Measurements from ENCODE around the gene MED20. TPM values are rescaled to one million over a fixed set of nuclear protein-coding genes. Genes with fewer than 3 reads are reported as not detected.
A peak's percentile ranks its signal among the peaks of the same experiment; 100 is the strongest.

Gene MED20
- total and polyA plus RNA-seq, 4 donors: 6.1 to 16.1 (median 9.6) TPM

GRCh38 chr6:41896281-41896680 lies 24.7 kb downstream of the MED20 start:
- no peak for DNase-seq
- no peaks in the 10 kb centered on the region for H3K27me3 ChIP-seq (ENCODE audit: control insufficient read depth in 1 of 2, insufficient read depth in 2 of 2, low read length in 1 of 2)
- WGBS, 2 donors: 66 to 68% methylated on average over 3 of the region's 3 CpGs
- no peak overlapping the region for H3K27ac ChIP-seq (ENCODE audit: low read depth in 1 of 2, low read length in 2 of 2)
- H3K9me3 ChIP-seq (ENCODE audit: control insufficient read depth, low read length): no peaks in the 10 kb centered on the region
- intact Hi-C loops (cut with DNase I): loop anchor here in 1 of 2 donors (10.0 kb wide), 1 partner anchor 111 kb away; the partner anchor contains the start of genes PRICKLE4 and TOMM6
- no peak for ATAC-seq (ENCODE audit: low FRiP score)
- peaks cover 0 to 2% of the 10 kb centered on the region in 2 donors for H3K4me1 ChIP-seq (ENCODE audit: control insufficient read depth in 1 of 2, insufficient read depth in 2 of 2, low read length in 2 of 2)
- no peak overlapping the region for H3K4me3 ChIP-seq (ENCODE audit: low read length in 2 of 2)
- no peaks in the 10 kb centered on the region for H3K36me3 ChIP-seq (ENCODE audit: control insufficient read depth in 1 of 2, insufficient read depth in 2 of 2, low read length in 1 of 2)

DNA sequence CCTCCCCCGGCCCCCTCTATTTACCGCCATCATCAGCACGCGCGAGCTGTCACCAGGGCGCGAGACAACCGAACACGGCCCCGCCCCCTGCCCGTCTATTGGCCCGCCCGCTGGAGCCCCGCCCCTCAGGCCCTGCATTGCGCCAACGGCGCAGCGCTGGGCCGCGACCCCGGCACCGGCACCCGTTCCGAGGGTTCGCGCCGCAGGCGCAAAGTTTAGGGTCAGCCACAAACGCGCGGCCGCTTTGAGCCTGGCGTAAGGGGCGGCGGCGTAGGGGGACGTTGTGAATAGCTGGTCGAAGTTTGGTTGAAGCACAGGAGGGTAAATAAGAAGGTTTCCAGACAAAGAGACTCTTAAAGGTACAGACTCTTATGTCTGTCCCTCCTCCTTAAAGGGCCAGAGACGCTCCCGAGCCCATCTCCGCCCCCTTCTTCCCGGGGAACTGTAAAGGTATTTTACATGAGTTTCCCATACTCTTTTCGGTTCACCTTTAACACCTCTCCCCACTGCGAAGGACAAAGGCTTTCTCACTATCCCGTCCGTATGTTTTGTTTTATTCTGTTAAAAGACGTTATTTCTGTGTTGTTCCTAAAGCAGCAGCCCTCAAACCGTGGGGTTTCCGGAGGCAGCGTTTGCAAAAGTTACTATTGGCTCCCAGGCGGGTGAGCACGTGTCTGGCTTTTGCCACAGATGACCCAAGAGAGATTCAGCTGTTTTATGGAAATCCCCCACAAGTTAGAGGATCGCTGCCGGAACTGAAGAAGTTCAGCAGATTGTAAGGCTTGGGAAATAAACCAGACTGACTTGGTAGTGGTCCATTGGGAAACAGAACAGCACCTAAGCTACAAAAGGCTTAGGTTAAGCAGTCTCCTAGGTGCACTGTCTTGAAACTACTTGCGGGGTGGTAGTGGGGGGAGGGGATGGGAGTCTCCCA lies 25.4 kb downstream of the MED20 start, which contains the start of gene USP49:
Gene USP49 (minus strand): TSS at position 76 of the 934 bp plus-strand sequence. CDS start 88,392 bp downstream, outside the sequence.
- DNase-seq (peak; percentile 91 to 97), ATAC-seq (ENCODE audit: low FRiP score) (peak; percentile 98)
- Histone ChIP-seq H3K9me3 (ENCODE audit: control insufficient read depth, low read length) (no peaks in the 10 kb centered on the region), H3K4me1 (ENCODE audit: control insufficient read depth in 1 of 2, insufficient read depth in 2 of 2, low read length in 2 of 2) (peaks cover 0 to 2% of the 10 kb centered on the region in 2 donors), H3K27me3 (ENCODE audit: control insufficient read depth in 1 of 2, insufficient read depth in 2 of 2, low read length in 1 of 2) (no peaks in the 10 kb centered on the region), H3K36me3 (ENCODE audit: control insufficient read depth in 1 of 2, insufficient read depth in 2 of 2, low read length in 1 of 2) (no peaks in the 10 kb centered on the region), H3K27ac (ENCODE audit: low read depth in 1 of 2, low read length in 2 of 2) (peak within 1 kb of the TSS in 1 of 2 donors; percentile 41), H3K4me3 (ENCODE audit: low read length in 2 of 2) (peak within 1 kb of the TSS; percentile 82 to 99)
- 1% methylated on average over 54 to 55 of the region's 55 CpGs for WGBS, 2 donors
- intact Hi-C loops (cut with DNase I): loop anchor here (1.0 to 10.0 kb wide), 2 partner anchors 111 to 155 kb away; partner anchors contain the start of genes PRICKLE4 (in 1 of the 2), TAF8 (in 1 of the 2) and TOMM6 (in 1 of the 2)

- DNase-seq (peak in 1 of 2 donors; percentile 39), ATAC-seq (ENCODE audit: low FRiP score) (peak; percentile 72)
- no peaks in the 10 kb centered on the region for H3K27me3 ChIP-seq (ENCODE audit: control insufficient read depth in 1 of 2, insufficient read depth in 2 of 2, low read length in 1 of 2)
- H3K27ac ChIP-seq (ENCODE audit: low read depth in 1 of 2, low read length in 2 of 2): no peak overlapping the region
- peaks cover 0 to 2% of the 10 kb centered on the region in 2 donors for H3K4me1 ChIP-seq (ENCODE audit: control insufficient read depth in 1 of 2, insufficient read depth in 2 of 2, low read length in 2 of 2)
- no peaks in the 10 kb centered on the region for H3K36me3 ChIP-seq (ENCODE audit: control insufficient read depth in 1 of 2, insufficient read depth in 2 of 2, low read length in 1 of 2)
- WGBS, 2 donors: 1 to 2% methylated on average over 46 to 56 of the region's 56 CpGs
- H3K9me3 ChIP-seq (ENCODE audit: control insufficient read depth, low read length): no peaks in the 10 kb centered on the region
- peak overlapping the region; percentile 82 to 99 for H3K4me3 ChIP-seq (ENCODE audit: low read length in 2 of 2)
- intact Hi-C loops (cut with DNase I): loop anchor here (1.0 to 10.0 kb wide), 2 partner anchors 110 to 156 kb away; partner anchors contain the start of genes PRICKLE4 (in 1 of the 2), TAF8 (in 1 of the 2) and TOMM6 (in 1 of the 2)
These were observed 26.3 kb downstream of the MED20 start for GRCh38 chr6:41894366-41895299.

DNA sequence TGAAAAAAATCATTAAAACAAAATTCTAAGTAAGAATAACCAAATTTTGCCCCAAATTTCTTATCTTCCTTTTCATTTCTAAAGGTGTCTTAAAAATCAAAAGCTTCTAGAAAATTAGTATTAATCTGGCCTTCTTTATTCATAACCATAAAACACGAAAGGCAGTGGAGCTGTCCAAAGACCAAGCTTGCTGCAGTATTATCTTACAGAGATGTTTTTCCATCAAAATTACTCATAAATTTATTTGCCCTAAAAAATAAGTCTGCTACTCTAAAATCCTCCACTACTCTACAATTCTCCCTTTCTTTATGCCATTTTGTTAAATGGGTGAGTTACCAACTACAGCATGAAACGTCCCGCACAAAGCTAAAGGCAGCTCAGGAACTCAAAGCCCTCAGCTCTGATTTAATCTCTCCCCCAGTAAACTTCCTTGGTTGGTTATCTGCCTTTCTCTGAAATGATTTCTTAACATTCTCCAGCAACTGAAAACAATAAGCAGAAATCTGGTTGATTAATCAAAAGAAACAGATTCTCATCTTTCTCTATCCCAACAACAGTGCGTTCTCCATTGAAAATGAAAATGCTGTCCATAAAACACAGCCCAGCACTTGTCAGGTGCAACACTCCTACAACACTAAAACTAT lies 27.9 kb downstream of the MED20 start:
- no peak for DNase-seq
- WGBS, 2 donors: 63 to 74% methylated on average over 4 of the region's 4 CpGs
- ATAC-seq (ENCODE audit: low FRiP score): no peak
- Histone ChIP-seq H3K27me3 (ENCODE audit: control insufficient read depth in 1 of 2, insufficient read depth in 2 of 2, low read length in 1 of 2) (no peaks in the 10 kb centered on the region), H3K36me3 (ENCODE audit: control insufficient read depth in 1 of 2, insufficient read depth in 2 of 2, low read length in 1 of 2) (no peaks in the 10 kb centered on the region), H3K27ac (ENCODE audit: low read depth in 1 of 2, low read length in 2 of 2) (no peak overlapping the region), H3K4me3 (ENCODE audit: low read length in 2 of 2) (no peak overlapping the region), H3K4me1 (ENCODE audit: control insufficient read depth in 1 of 2, insufficient read depth in 2 of 2, low read length in 2 of 2) (peaks cover 0 to 2% of the 10 kb centered on the region in 2 donors), H3K9me3 (ENCODE audit: control insufficient read depth, low read length) (no peaks in the 10 kb centered on the region)
- intact Hi-C loops (cut with DNase I): loop anchor here in 1 of 2 donors (10.0 kb wide), 1 partner anchor 108 kb away; the partner anchor contains the start of genes PRICKLE4 and TOMM6

DNA sequence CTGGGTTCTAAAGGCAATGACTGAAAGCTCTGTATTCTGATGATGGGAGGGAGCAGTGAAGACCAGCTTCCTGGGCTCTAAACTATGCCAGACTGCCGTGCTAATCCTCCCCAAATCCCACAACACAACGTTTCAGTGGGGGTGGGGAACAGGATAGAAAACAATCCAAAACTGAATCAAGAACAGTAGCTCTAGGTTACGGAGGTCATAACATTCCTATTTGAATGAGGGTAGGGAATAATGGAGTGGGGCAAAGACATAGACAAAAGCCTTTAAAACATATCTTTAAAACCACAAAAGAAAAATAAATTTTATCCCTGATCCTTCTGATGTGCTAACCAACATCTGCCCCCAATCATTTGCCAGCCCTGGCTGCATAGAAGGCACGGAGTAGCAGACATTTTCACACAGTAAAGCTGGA lies 33.6 kb downstream of the MED20 start:
- Histone ChIP-seq H3K9me3 (ENCODE audit: control insufficient read depth, low read length) (no peaks in the 10 kb centered on the region), H3K27me3 (ENCODE audit: control insufficient read depth in 1 of 2, insufficient read depth in 2 of 2, low read length in 1 of 2) (no peaks in the 10 kb centered on the region), H3K36me3 (ENCODE audit: control insufficient read depth in 1 of 2, insufficient read depth in 2 of 2, low read length in 1 of 2) (peaks cover 0 to 1% of the 10 kb centered on the region in 2 donors), H3K4me1 (ENCODE audit: control insufficient read depth in 1 of 2, insufficient read depth in 2 of 2, low read length in 2 of 2) (no peaks in the 10 kb centered on the region), H3K4me3 (ENCODE audit: low read length in 2 of 2) (no peak overlapping the region), H3K27ac (ENCODE audit: low read depth in 1 of 2, low read length in 2 of 2) (no peak overlapping the region)
- intact Hi-C loops (cut with DNase I): no loop called here
- ATAC-seq (ENCODE audit: low FRiP score): no peak
- 54 to 63% methylated on average over 4 of the region's 4 CpGs for WGBS, 2 donors
- no peak for DNase-seq

DNA sequence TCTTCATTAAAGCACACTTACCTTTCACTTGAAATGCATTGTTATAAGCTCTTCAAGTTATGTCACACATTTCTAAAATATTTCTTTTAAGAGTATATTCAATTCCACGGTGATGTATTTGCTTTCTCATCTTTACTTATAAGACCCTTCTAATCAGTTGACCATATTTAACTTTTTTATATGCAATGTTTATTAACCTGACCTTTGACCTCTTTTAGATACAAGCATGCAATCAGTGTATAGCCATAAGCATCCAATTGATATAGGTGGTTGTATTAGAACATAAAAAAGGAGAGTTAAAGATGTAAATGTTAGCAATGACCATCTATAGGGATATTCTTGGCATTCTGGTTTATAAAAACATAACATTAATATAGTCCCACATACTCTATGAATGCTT lies 35.0 kb downstream of the MED20 start:
- peaks cover 0 to 1% of the 10 kb centered on the region in 2 donors for H3K36me3 ChIP-seq (ENCODE audit: control insufficient read depth in 1 of 2, insufficient read depth in 2 of 2, low read length in 1 of 2)
- H3K4me3 ChIP-seq (ENCODE audit: low read length in 2 of 2): no peak overlapping the region
- intact Hi-C loops (cut with DNase I): no loop called here
- H3K27me3 ChIP-seq (ENCODE audit: control insufficient read depth in 1 of 2, insufficient read depth in 2 of 2, low read length in 1 of 2): no peaks in the 10 kb centered on the region
- no peak overlapping the region for H3K27ac ChIP-seq (ENCODE audit: low read depth in 1 of 2, low read length in 2 of 2)
- no peaks in the 10 kb centered on the region for H3K4me1 ChIP-seq (ENCODE audit: control insufficient read depth in 1 of 2, insufficient read depth in 2 of 2, low read length in 2 of 2)
- DNase-seq (no peak), ATAC-seq (ENCODE audit: low FRiP score) (no peak)
- 88 to 96% methylated on average over 1 of the region's 1 CpG for WGBS, 2 donors
- no peaks in the 10 kb centered on the region for H3K9me3 ChIP-seq (ENCODE audit: control insufficient read depth, low read length)

GRCh38 chr6:41884957-41885356 lies 36.0 kb downstream of the MED20 start:
- H3K27ac ChIP-seq (ENCODE audit: low read depth in 1 of 2, low read length in 2 of 2): no peak overlapping the region
- DNase-seq (no peak), ATAC-seq (ENCODE audit: low FRiP score) (no peak)
- H3K4me1 ChIP-seq (ENCODE audit: control insufficient read depth in 1 of 2, insufficient read depth in 2 of 2, low read length in 2 of 2): no peaks in the 10 kb centered on the region
- peaks cover 0 to 1% of the 10 kb centered on the region in 2 donors for H3K36me3 ChIP-seq (ENCODE audit: control insufficient read depth in 1 of 2, insufficient read depth in 2 of 2, low read length in 1 of 2)
- no peaks in the 10 kb centered on the region for H3K27me3 ChIP-seq (ENCODE audit: control insufficient read depth in 1 of 2, insufficient read depth in 2 of 2, low read length in 1 of 2)
- intact Hi-C loops (cut with DNase I): no loop called here
- no peaks in the 10 kb centered on the region for H3K9me3 ChIP-seq (ENCODE audit: control insufficient read depth, low read length)
- H3K4me3 ChIP-seq (ENCODE audit: low read length in 2 of 2): no peak overlapping the region
- WGBS, 2 donors: 81 to 85% methylated on average over 5 of the region's 5 CpGs

- ATAC-seq (ENCODE audit: low FRiP score): no peak
- H3K36me3 ChIP-seq (ENCODE audit: control insufficient read depth in 1 of 2, insufficient read depth in 2 of 2, low read length in 1 of 2): peaks cover 0 to 1% of the 10 kb centered on the region in 2 donors
- no peaks in the 10 kb centered on the region for H3K9me3 ChIP-seq (ENCODE audit: control insufficient read depth, low read length)
- DNase-seq: no peak
- WGBS, 2 donors: 89 to 91% methylated on average over 1 of the region's 1 CpG
- intact Hi-C loops (cut with DNase I): no loop called here
- no peak overlapping the region for H3K4me3 ChIP-seq (ENCODE audit: low read length in 2 of 2)
- H3K27ac ChIP-seq (ENCODE audit: low read depth in 1 of 2, low read length in 2 of 2): no peak overlapping the region
- H3K27me3 ChIP-seq (ENCODE audit: control insufficient read depth in 1 of 2, insufficient read depth in 2 of 2, low read length in 1 of 2): no peaks in the 10 kb centered on the region
- no peaks in the 10 kb centered on the region for H3K4me1 ChIP-seq (ENCODE audit: control insufficient read depth in 1 of 2, insufficient read depth in 2 of 2, low read length in 2 of 2)
These were observed 39.4 kb downstream of the MED20 start for GRCh38 chr6:41881506-41881905.

Measured in aorta (tissue), 5 donors.